CMK (cell line): ENCODE data around the gene TXNDC17.
"Not testable (repeated sequence)": the region's sequence is repeated elsewhere in the genome, so short reads cannot be mapped to it uniquely, and the experiment has no call there.

Source experiments
- DNase-seq: peaks from one replicate; pipeline ENCODE4 v3.0.0-alpha.2; 2010; ENCODE audit warnings: low read depth

Gene TXNDC17

DNA sequence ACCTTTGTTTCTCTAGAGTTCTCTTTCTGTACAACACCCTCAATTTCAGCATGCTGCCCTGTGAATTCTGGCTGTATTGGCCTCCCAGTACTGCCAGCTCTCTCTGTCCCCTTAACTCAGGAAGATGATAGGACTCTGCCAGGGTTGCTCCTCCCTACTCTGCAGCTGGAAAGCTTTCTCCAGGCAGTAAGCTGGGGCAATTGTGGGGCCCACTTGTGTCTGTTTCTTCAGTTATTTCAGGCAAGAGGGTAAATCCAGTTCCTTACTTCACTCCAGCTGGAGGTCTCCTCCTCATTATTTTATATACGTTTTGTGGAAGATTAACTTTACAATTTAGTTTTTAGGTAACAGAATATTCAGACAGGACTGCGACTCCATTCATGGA lies 20.6 kb downstream of the TXNDC17 start:
- no peak for DNase-seq

DNA sequence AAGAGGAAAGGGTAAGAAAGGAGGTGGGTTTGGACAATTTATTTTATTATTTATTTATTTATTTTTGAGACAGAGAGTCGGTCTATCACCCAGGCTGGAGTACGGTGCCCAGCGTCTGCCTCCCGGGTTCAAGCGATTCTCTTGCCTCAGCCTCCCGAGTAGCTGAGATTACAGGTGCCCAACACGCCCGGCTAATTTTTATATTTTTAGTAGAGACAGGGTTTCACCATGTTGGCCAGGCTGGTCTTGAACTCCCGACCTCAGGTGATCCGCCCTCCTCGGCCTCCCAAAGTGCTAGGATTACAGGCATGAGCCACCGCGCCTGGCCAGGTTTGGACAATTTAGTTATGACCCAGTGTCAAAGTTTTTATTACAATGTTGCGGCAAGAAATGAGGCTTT lies 22.3 kb downstream of the TXNDC17 start:
- not testable (repeated sequence) for DNase-seq

DNA sequence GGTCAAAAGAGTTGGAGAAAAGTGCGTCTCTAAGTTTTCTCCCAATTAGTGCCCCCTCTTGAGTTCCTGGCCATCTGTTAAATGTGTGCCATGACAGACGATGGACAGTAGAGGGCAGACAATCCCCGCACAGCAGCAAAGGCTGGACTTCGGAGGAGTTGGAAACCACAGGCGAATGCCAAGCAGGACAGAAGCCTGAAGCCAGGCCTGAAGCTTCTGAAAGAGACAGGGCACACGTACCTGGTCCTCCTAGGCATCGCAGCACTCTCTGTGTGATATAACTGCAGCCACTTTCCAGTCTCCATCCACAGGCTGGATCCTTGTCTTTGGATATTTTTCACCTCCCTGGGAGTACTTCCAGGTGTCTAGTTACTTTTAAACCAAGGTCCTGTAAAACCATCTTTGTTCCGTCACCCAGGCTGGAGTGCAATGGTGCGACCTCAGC lies 25.2 kb downstream of the TXNDC17 start:
- no peak for DNase-seq

DNA sequence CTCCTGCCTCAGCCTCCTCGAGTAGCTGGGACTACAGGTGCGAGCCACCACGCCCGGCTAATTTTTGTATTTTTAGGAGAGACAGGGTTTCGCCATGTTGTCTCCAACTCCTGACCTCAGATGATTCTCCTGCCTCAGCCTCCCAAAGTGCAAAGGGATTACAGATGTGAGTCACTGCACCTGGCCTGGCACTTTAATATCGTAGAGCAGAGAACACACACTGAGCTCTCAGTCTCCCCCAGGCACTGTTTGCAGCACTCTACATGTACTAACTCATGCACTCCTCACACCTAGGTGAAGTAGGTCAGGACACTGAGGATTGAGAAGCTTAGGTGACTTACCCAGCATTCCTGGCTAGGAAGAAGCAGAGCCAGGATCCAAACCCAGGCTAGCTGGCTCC lies 25.7 kb downstream of the TXNDC17 start:
- no peak for DNase-seq

DNA sequence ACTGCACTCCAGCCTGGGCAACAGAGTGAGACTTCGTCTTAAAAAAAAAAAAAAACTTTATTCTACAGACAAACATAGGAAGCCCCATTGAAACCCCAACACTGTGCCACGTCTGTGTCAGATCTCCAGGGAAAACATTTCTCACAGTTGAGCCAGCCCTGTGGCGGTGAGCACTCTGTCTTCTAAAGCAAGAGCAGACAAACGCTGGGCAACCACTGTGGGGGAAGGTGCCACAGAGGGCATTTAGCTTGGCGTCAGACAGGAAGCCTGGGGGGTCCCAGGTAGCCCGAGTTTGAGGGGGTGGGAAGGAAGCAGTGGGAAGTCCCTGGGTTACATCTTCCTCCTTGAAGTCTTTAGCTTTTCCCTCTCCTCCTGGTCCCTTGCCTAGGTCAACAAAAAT lies 26.7 kb downstream of the TXNDC17 start:
- no peak for DNase-seq

DNA sequence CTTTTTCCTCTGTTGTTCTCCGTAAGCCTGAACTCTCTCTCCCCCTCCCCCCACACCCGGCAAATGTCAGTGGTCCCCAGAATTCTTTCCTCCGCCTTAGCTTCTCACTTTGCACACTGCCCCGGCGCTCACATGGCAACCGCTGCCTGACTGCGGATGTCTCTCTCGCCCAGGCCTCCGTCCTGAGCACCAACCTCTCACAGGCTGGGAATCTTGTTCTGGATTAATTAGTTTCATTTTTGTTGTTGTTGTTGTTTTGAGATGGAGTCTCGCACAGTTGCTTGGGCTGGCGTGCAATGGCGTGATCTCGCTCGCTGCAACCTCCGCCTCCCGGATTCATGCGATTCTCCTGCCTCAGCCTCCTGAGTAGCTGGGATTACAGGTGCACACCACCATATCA lies 27.4 kb downstream of the TXNDC17 start:
- DNase-seq: no peak

DNA sequence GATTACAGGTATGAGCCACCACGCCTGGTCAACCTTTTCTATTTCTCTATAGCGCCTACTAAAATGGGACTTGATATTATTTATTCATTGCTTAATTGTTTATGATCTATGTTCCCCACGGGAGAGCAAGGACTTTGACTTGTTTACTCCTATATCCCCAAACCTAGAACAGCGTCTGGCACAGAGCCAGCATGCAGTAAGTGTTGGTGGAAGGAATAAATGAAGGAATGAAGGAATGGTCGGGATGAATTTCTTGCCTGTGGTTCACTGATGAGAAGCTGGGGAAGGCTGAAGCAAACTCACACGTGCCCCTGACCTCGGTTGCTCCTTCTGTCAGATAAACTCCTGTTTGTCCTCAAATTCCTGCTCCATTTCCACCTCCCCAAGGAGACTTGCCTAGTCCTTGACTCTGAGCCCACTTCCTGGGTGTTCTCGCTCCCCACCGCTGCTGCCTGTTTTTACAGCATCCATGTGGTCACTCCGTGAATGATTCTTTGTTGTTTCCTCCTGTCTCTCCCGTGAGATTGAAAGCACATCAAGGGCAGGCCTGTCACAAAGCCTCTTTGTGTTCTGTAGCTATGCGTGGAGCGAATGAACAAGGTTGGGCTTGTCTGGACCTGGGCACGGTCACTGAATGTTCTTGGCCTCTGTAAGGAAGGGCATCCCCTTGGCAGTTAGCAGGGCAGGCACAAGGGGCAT lies 28.0 kb downstream of the TXNDC17 start:
- DNase-seq: no peak

DNA sequence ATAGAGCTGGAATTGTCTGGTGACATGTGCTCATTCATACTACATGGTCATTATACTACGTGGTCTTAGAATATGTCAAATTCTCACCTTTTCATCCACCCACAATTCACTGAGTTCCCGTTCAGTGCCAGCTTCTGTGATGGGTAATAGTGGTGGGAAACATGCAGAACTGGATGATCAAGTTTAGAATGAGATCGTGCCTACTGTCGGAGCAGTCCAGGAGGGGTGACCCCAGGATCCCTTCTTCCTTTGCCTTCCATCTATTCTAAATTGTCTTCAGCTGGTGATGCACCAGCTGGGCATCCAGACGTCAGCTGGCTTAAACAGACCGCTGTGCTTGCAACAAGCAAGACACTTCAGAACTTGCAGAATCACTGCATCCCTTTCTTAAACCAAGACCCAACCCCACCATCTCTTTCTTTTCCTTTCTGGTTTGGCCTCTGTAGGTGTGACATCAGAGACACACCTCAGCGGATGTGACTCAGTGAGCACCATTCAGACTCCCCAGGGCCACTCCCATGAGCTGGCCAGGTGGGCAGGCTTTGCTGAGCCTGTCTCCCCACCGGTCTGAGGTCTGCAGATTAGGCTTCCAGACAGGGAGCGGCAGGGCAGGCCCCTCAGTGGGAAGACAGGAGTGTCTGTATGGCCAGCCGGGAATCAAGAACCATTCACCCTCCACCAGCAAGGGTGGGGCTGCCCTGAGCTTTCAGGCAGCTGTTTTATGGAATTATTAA lies 28.8 kb downstream of the TXNDC17 start:
- no peak for DNase-seq

DNA sequence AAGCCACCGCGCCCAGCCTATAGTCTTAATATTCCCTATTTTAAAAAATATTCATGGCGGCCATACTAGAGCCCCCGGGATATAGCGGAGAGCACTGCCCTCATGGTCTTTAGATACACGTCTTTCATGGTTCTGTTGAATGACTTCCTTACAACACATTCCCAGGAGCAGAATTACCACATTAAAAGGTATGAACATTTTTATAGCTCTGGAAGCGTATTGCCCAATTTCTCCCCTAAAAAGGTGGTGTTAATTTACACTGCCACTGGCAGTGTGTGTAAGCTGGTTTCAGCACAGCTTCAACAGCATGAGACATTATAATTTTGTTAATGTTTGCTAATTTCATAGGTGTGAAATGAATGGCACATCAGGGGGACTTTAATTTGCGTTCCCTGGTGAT lies 29.7 kb downstream of the TXNDC17 start:
- DNase-seq: no peak

DNA sequence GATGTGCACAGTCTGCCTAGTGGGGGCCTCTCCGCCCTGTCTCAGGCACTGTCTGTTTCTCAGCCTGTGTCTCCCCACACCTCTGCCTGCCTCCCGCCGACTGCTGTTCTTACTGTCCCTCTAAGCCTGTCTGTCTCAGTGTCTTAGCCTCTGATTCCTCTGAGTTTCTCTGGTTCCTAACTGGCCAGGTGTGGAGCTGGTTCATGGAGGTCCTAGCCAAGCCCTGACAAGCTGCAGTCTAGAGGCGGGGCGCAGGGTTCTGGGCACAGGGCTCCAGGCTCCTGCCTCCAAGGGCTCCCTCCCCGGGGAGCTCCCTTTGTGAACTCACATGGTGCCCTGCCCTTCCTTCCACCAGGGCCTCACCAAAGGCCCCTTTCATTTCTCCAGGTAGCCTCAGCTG lies 30.1 kb downstream of the TXNDC17 start:
- no peak for DNase-seq

DNA sequence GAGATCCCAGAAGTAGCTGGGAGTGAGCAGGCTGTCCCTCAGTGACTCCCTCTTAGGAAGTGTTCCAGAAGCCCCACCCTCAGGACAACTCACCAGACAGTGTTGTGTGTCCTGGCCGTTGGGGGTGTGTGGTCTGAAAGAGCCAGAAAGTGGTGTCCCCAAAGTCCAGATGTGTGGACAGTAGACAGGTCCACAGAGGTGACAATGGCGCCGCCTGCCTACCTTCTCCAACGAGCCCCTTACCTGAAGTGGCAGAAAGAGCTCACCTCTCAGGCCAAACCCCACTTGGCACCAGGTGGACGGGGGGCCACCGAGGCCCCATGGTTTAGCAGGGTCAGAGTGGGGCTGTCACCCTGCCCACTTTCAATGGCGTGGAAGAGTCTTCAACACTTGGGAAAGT lies 30.6 kb downstream of the TXNDC17 start:
- no peak for DNase-seq

DNA sequence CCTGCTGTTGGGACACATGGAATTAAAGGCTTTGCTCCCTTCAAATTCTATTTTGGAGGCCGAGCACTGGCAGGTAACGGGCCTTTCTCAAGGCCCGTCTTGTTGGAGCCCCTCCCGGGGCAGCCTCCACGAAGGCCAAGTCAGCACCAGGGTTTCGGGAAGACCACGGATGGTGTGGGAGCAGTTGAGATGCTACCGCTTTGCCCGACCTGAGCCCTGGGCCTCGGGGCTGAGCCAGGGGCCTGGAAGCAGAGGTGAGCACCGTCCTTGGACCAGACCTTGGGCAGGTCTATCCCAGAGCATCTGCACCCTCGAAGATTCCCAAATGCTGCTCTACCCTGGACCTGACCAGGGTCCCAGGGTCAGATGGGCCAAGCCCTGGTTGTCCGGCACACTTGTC lies 33.7 kb downstream of the TXNDC17 start:
- no peak for DNase-seq

DNA sequence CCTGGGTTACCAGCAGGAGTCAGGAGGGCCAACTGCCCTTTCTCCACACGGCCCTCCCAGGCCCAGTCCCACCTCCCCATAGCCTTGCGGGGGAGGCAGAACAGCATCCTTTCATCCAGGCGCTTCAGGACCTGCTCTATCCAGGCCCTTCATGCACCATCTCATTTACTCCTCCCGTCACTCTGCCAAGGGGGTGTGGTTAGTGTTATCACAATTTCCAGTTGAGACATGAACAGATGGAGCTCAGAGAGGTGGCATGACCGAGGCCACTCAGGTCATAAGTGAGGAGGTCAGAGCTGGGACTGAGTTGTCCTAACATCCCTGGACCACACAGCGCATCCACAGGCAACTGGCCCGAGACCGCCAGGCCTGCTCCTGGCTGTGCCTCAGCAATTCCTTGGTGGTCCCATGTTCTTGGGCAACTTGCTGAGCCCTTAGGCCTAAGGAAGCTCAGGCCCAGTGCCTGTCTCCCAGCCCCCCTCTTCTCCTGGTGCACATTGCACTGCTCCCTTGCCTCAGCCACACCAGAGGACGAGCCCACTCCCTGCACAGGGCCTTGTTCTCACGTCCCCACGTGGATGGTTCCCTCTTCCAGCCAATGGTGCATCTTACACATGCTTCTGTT lies 34.5 kb downstream of the TXNDC17 start:
- DNase-seq: no peak

DNA sequence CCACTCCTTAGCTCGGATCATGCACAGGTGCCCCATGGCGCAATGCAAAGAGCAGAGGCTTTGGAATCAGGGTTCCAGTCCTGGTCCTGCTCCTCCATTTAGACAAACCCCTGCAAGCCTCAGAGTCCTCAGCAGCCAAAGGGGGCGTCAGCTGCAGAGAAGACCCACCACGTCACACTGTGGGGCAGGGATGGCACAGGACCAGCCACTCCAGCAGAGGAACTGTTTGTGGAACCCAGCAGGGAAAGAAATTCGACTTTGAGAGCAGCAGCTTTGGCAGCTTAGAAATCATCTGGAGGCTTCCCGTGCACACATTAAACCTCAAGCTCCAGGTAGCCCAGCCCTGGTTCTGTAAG lies 35.9 kb downstream of the TXNDC17 start:
- no peak for DNase-seq

DNA sequence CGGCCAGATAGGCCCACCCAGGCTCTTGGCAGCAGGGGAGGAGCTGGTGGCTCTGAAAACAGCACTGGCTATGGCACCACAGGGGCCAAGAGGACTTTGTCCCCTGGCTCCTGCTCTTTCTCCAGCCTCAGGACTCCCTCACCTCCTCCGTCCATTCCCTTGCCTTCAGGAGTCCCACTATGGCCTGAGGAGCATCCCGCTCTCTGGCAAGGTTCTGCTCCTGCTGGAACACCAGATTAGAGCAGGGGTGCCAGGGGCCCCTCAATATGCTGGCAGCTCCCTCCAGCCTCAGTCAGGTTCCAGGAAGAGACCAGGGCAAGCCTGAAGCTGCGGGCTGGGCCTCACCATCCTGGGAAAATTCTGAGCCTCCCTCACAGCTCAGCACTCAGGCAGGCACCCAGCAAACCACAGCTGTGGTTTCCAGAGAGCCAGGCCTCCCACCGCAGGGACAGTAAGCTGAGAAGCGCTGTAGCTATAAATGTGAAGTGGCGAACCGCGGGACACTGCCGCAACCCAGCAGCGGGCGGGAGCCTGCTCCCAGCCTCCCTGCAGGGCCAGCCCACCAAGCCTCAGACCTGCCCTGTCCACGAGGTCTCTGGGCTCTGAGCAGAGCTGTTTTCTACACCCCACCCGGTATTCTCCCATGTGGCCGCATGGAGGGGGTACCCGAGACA lies 36.4 kb downstream of the TXNDC17 start:
- no peak for DNase-seq

DNA sequence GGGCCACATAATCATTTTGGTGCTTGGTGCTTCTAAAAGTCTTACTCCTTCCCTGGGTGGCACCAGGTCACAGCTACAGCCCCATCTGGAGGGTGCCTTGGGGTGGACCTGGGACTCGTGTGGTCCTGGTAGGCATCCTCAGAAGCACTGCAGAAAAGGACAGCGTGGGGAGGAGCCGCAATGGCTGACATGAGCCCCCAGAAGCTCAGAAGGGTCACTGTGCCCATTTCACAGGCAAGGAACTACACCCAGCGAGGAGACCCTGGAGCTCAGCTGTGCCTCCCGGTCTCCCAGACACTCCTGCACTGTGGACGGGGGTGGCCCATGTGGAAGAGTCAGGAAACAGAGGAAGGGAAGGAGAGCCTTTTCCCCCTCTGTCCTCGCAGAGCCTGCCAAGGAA lies 37.1 kb downstream of the TXNDC17 start:
- no peak for DNase-seq

DNA sequence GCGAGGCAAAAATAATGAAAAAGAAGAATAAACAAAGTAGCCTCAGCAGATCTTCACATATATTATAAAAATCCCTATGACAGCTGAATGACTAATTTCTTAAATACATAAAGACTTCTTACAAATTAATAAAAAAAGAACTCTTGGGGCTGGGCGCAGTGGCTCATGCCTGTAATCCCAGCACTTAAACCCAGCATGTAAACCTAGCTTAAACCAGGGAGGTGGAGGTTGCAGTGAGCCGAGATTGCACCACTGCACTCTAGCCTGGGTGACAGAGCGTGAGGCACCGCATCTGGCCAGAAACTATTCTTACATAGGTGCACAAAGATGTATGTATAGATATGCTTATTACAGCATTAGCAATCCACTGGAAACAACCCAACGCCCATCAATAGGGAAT lies 38.4 kb downstream of the TXNDC17 start:
- no peak for DNase-seq

DNA sequence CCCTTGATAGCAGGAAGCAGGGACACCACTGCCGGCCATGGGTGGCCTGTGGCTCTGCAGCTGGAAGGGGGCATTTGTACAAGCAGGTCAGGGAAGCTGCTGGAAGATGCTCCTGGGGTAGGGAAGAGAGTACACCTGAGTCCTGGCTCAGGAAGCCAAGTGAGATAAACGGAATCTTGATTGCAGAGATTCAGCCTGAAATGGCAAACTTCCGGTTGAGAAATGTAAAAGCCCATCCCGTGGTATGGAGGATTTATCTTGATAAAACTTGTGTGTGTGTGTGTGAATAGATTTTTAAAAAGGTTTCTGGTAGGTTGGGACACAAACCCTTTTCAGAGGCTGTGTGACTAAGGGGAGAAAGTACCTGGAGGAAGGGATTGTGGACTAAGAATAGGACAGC lies 40.3 kb downstream of the TXNDC17 start:
- no peak for DNase-seq

DNA sequence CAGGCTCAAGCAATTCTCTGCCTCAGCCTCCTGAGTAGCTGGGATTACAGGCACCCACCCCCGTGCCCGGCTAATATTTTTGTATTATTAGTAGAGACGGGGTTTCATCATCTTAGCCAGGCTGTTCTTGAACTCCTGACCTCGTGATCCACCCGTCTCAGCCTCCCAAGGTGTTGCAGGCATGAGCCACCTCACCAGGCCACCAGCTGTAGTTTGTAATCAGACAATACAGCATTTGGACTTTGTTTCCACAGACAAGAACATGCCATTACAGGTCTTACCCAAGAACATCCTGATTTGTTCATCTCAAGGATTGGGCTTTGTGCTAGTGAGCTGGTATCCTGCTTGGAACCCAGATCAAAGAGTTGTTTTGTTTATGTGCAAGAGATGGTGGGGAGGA lies 40.8 kb downstream of the TXNDC17 start:
- DNase-seq: no peak

DNA sequence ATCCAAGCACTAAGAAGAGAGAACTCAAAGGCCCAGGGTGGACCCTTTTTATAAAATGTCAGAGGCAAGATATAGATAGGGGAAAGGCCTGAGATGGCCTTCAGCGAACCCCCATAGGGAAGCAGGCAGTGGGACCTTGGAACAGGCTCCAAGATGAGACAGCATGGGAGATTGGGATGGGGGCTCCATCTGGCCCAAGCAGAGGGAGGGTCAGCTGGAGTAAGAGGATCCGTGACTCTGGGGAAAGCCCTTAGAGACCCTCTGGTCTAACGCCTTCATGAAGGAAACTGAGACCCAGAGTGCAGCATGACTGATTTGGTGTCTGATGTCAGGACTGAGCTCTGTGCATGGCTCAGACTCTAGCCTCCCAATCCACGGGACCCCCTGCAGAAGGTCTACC lies 41.5 kb downstream of the TXNDC17 start:
- no peak for DNase-seq

DNA sequence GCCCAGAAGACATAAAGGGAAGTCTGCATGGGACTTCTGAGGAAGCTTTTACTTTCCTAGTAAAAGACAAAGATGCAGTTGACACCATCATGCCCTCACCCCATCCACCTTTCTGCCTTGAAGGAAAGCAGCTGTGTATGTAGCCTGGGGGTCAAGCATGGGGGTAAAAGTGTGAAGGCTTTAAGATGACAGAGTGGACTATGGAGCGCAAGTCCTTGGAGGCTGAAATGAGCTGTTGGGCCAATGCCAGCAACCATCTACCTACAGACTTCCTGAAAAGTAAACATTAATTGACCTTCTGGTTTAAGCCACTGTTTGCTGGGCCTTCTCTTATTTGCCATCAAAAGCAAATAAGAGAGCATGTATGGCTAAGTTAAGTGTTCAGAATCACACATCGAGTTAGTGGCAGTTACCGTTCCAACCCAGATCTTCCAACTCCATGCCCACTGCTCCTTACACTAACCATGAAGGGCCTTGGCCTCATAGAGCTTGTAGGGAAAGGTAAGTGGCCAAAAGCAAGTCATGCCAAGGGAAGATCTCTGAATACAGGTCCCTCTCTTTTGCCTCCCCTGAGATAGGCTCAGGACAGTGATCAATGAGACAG lies 42.3 kb downstream of the TXNDC17 start:
- no peak for DNase-seq

DNA sequence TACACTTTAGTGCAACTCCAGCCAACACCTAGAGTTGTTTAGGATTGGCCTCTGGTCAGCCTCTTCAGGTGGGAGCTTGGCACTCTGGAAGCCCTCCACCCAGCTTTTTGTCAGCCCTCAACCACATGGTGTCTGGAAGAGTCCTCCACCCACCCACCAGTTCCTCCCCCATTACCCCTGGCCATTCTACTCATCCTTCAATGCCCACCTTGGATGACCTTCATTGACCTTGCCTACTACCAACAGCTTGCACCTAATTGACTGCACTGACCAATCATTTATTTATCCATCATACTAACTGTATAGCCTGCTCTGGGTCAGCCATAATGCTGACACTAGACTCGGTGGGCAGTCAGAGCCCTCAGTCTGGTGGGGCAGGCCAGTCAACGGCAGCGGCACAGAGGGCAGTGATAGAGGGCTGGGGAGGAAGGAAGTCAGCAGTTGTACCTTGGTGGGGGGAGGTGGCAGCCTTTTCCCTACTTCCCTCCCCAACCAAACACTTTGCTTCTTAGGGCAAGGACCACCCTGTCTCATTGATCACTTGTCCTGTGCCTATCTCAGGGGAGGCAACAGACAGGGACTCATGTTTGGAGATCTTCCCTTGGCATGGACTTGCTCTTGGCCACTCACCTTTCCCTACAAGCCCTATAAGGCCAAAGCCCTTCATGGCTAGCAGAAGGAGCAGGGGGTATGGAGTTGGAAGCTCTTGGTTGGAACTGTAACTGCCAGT lies 43.0 kb downstream of the TXNDC17 start:
- DNase-seq: no peak
